HG02798 (cell line): ENCODE data around the gene ZNF791.
"Not testable (repeated sequence)": the region's sequence is repeated elsewhere in the genome, so short reads cannot be mapped to it uniquely, and the experiment has no call there.

Experiments used
- ATAC-seq: cut with Tn5 transposase; IDR thresholded peaks from one replicate; pipeline ENCODE4 v1.9.1; 2021; ENCODE audit warnings: mild to moderate bottlenecking; ENCODE audit not compliant: unreplicated experiment, poor library complexity

ZNF791 gene

GRCh38 chr19:12665671-12666264 is 55.0 kb downstream of the ZNF791 start:
- no peak for ATAC-seq

- peak; percentile 64 for ATAC-seq
Measured at GRCh38 chr19:12666265-12667048, 55.7 kb downstream of the ZNF791 start, which contains the start of the genes MAN2B1 and WDR83. Gene MAN2B1, minus strand, starts transcription at chr19:12666742. Its CDS starts 41 bp downstream, at chr19:12666701. Gene WDR83, plus strand, starts transcription at chr19:12666807. Its CDS starts 2,984 bp downstream, at chr19:12669791.

- ATAC-seq, result no peak
Measured at GRCh38 chr19:12667731-12668302, 57.1 kb downstream of the ZNF791 start.

GRCh38 chr19:12668346-12668745 is 57.6 kb downstream of the ZNF791 start:
- ATAC-seq, result no peak

- ATAC-seq, result no peak
Measured at GRCh38 chr19:12668932-12669269, 58.2 kb downstream of the ZNF791 start.

GRCh38 chr19:12669270-12670158 is 58.8 kb downstream of the ZNF791 start:
- ATAC-seq, result peak; percentile 56

GRCh38 chr19:12670159-12670928 is 59.6 kb downstream of the ZNF791 start:
- no peak for ATAC-seq

- ATAC-seq, result no peak
Measured at GRCh38 chr19:12672744-12673143, 62.0 kb downstream of the ZNF791 start.

- ATAC-seq, result no peak
Measured at GRCh38 chr19:12675399-12675798, 64.7 kb downstream of the ZNF791 start.

GRCh38 chr19:12675940-12676339 is 65.2 kb downstream of the ZNF791 start:
- ATAC-seq, result no peak

- ATAC-seq, result peak; percentile 36
Measured at GRCh38 chr19:12676384-12676792, 65.7 kb downstream of the ZNF791 start.

GRCh38 chr19:12676928-12677327 is 66.2 kb downstream of the ZNF791 start:
- no peak for ATAC-seq

- not testable (repeated sequence) for ATAC-seq
Measured at GRCh38 chr19:12678039-12678438, 67.3 kb downstream of the ZNF791 start.

GRCh38 chr19:12680034-12680433 is 69.3 kb downstream of the ZNF791 start:
- no peak for ATAC-seq

GRCh38 chr19:12681074-12681987 is 70.6 kb downstream of the ZNF791 start, which contains the start of gene DHPS:
Gene DHPS, minus strand, starts transcription at chr19:12681880. Its CDS starts 114 bp downstream, at chr19:12681766.
- ATAC-seq, result peak; percentile 83
